Measurements from ENCODE around the gene AFDN.

GRCh38 chr6:167856474-167856873, 29.8 kb downstream of the AFDN start:
- TF ChIP-seq CTCF (IDR thresholded peaks at IDR 0.05) (no peak), POLR2A (IDR thresholded peaks at IDR 0.05) (no peak), EP300 (IDR thresholded peaks at IDR 0.05) (no peak)
